Right lobe of liver (tissue), 4 donors: ENCODE results near the gene RNF103.

Source experiments
- CTCF ChIP-seq, 4 donors: fragments of 200-600 bp in 3 of 4; fragments of 450-650 bp in 1 of 4; IDR thresholded peaks; one replicate each; pipeline versions ENCODE4 v1.5.1 to v1.8.0; 2016 to 2022; ENCODE audit warnings: antibody characterized with exemption in 4 of 4, mild to moderate bottlenecking in 2 of 4
- POLR2A ChIP-seq: fragments of 450-650 bp; IDR thresholded peaks from one replicate; pipeline ENCODE4 v1.6.1; 2017; ENCODE audit warnings: antibody characterized with exemption, mild to moderate bottlenecking
- donor health status: DM: no; HTN: no; CAD: no.
- donor health status: DM: no; HTN: no; CAD: no.
- donor health status: DM: no; HTN: yes; CAD: no.

- TF ChIP-seq CTCF (IDR thresholded peaks at IDR 0.05) (no peak), POLR2A (no peak)
Measured at GRCh38 chr2:86623043-86623493, 597 bp downstream of the RNF103 start.
